IMR-90 (cell line): ENCODE data around the gene POLR1E. TPM values are rescaled to one million over a fixed set of nuclear protein-coding genes. Genes with fewer than 3 reads are reported as not detected.
A peak's percentile ranks its signal among the peaks of the same experiment; 100 is the strongest.

ENCODE experiments used
- ATAC-seq: fragments of 200-7000 bp; cut with Tn5 transposase; 2 replicates; pipeline ENCODE4 v1.9.1; 2020; ENCODE audit warnings: low read depth, mild to moderate bottlenecking, moderate library complexity
- BruUV-seq: library from RNA; stranded (reverse); fragments of 400-500 nt; replicated peaks from 2 replicates; lab custom pipeline; 2021; lab: Mats Ljungman, UMichigan
- CTCF ChIA-PET: fragments of 300-600 bp; formaldehyde crosslinking; extraction: SDS; loops from one replicate; lab custom pipeline; 2021; ENCODE audit warnings: antibody characterized with exemption; lab: Yijun Ruan, JAX
- POLR2A ChIA-PET: fragments of 300-600 bp; sonication (Branson Sonifier 250); formaldehyde crosslinking; loops from one replicate; lab custom pipeline; 2022; ENCODE audit warnings: antibody characterized with exemption; ENCODE audit not compliant: unreplicated experiment; lab: Charles Lee
- DNase-seq: peaks from one replicate; pipeline ENCODE4 v3.0.0; 2013
- H2AFZ ChIP-seq: replicated peaks from 2 replicates; pipeline ENCODE3; 2013; ENCODE audit warnings: low read length, mild to moderate bottlenecking; ENCODE audit not compliant: poor library complexity
- H2AK5ac ChIP-seq: 2 replicates; pipeline ENCODE4 v1.6.1; 2013; ENCODE audit warnings: low read depth, low read length, inconsistent platforms
- H2AK9ac ChIP-seq: replicated peaks from 2 replicates; pipeline ENCODE3; 2013; ENCODE audit warnings: mild to moderate bottlenecking, low read depth, low read length, moderate library complexity; ENCODE audit not compliant: poor library complexity
- H2BK120ac ChIP-seq: 2 replicates; pipeline ENCODE4 v1.6.1; 2013; ENCODE audit warnings: low read depth, low read length, inconsistent platforms
- H2BK15ac ChIP-seq: 3 replicates; pipeline ENCODE4 v1.6.1; 2013; ENCODE audit warnings: low read depth, low read length, inconsistent platforms
- H2BK20ac ChIP-seq: 2 replicates; pipeline ENCODE4 v1.6.1; 2013; ENCODE audit warnings: low read depth, mild to moderate bottlenecking, inconsistent platforms, low read length, moderate library complexity
- H2BK5ac ChIP-seq: 2 replicates; pipeline ENCODE4 v1.6.1; 2013; ENCODE audit warnings: mild to moderate bottlenecking, low read depth, low read length, inconsistent platforms; ENCODE audit not compliant: poor library complexity, severe bottlenecking
- H3K14ac ChIP-seq: replicated peaks from 2 replicates; pipeline ENCODE4 v1.6.1; 2013; ENCODE audit warnings: low read depth, low read length, inconsistent platforms
- H3K18ac ChIP-seq: 2 replicates; pipeline ENCODE4 v1.6.1; 2013; ENCODE audit warnings: low read depth, low read length, control low read depth
- H3K23ac ChIP-seq: 2 replicates; pipeline ENCODE4 v1.6.1; 2013; ENCODE audit warnings: low read depth, low read length, inconsistent platforms
- H3K27ac ChIP-seq: 2 replicates; pipeline ENCODE4 v1.5.1; 2013; ENCODE audit warnings: mild to moderate bottlenecking, control low read depth, low read length; ENCODE audit not compliant: insufficient read depth
- H3K27me3 ChIP-seq: 2 replicates; pipeline ENCODE4 v1.6.1; 2013; ENCODE audit warnings: low read length; ENCODE audit not compliant: control insufficient read depth, insufficient read depth
- H3K36me3 ChIP-seq: 2 replicates; pipeline ENCODE4 v1.6.1; 2013; ENCODE audit warnings: low read length, mixed read lengths; ENCODE audit not compliant: control insufficient read depth, insufficient read depth
- H3K4ac ChIP-seq: 2 replicates; pipeline ENCODE4 v1.6.1; 2013; ENCODE audit warnings: low read depth, low read length, inconsistent platforms
- H3K4me1 ChIP-seq: 2 replicates; pipeline ENCODE4 v1.6.1; 2013; ENCODE audit warnings: low read length, mixed read lengths; ENCODE audit not compliant: control insufficient read depth, insufficient read depth
- H3K4me2 ChIP-seq: 2 replicates; pipeline ENCODE4 v1.6.1; 2013; ENCODE audit warnings: low read depth, mild to moderate bottlenecking, control low read depth, low read length, moderate library complexity
- H3K4me3 ChIP-seq: 2 replicates; pipeline ENCODE4 v1.5.1; 2013; ENCODE audit warnings: low read depth, mild to moderate bottlenecking, control low read depth, low read length, moderate library complexity; ENCODE audit not compliant: insufficient read depth
- H3K56ac ChIP-seq: 2 replicates; pipeline ENCODE4 v1.6.1; 2013; ENCODE audit warnings: low read length, inconsistent platforms; ENCODE audit not compliant: insufficient read depth; ENCODE audit errors: extremely low read depth
- H3K79me1 ChIP-seq, 2 experiments: 2 replicates each; pipeline ENCODE4 v1.6.1; 2013; ENCODE audit warnings: low read length in 2 of 2, inconsistent platforms in 1 of 2, low read depth in 1 of 2
- H3K9ac ChIP-seq: 2 replicates; pipeline ENCODE4 v1.6.1; 2013; ENCODE audit warnings: low read depth, low read length, control low read depth
- H3K9me1 ChIP-seq: 2 replicates; pipeline ENCODE4 v1.6.1; 2013; ENCODE audit warnings: low read length, inconsistent platforms; ENCODE audit not compliant: insufficient read depth
- H3K9me3 ChIP-seq: 2 replicates; pipeline ENCODE4 v1.6.1; 2013; ENCODE audit warnings: low read length; ENCODE audit not compliant: control insufficient read depth, insufficient read depth
- H4K20me1 ChIP-seq: 2 replicates; pipeline ENCODE4 v1.6.1; 2013; ENCODE audit warnings: low read length, inconsistent platforms; ENCODE audit not compliant: insufficient read depth
- H4K5ac ChIP-seq: 2 replicates; pipeline ENCODE4 v1.6.1; 2013; ENCODE audit warnings: mild to moderate bottlenecking, low read depth, low read length, control low read depth
- H4K8ac ChIP-seq, 2 experiments: 2 replicates each; pipeline ENCODE4 v1.6.1; 2013; ENCODE audit warnings: low read depth in 2 of 2, low read length in 2 of 2, control low read depth in 1 of 2, inconsistent platforms in 1 of 2
- H4K91ac ChIP-seq: 2 replicates; pipeline ENCODE4 v1.6.1; 2013; ENCODE audit warnings: low read depth, low read length, inconsistent platforms; ENCODE audit not compliant: insufficient read depth
- CEBPB ChIP-seq: IDR thresholded peaks from 2 replicates; pipeline ENCODE4 v1.6.1; 2012; ENCODE audit warnings: low read depth, low read length, improper control_type of control experiment
- CTCF ChIP-seq: conservative IDR thresholded peaks from 2 replicates; pipeline ENCODE4 v1.5.1; 2012; ENCODE audit warnings: mild to moderate bottlenecking, low read depth, low read length, improper control_type of control experiment
- ELK1 ChIP-seq: fragments of 150-350 bp; IDR thresholded peaks from 2 replicates; pipeline ENCODE4 v1.6.1; 2016; ENCODE audit warnings: low read depth, mild to moderate bottlenecking, low read length, moderate library complexity, borderline replicate concordance
- MAFK ChIP-seq: IDR thresholded peaks from 2 replicates; pipeline ENCODE4 v1.6.1; 2012; ENCODE audit warnings: low read depth, low read length, improper control_type of control experiment
- MAZ ChIP-seq: IDR thresholded peaks from 2 replicates; pipeline ENCODE4 v1.6.1; 2012; ENCODE audit warnings: low read depth, mild to moderate bottlenecking, low read length, improper control_type of control experiment, moderate library complexity, borderline replicate concordance
- MXI1 ChIP-seq: IDR thresholded peaks from 2 replicates; pipeline ENCODE4 v1.6.1; 2012; ENCODE audit warnings: low read depth, mild to moderate bottlenecking, low read length, moderate library complexity, borderline replicate concordance
- NFE2L2 ChIP-seq: fragments of 150-350 bp; IDR thresholded peaks from 2 replicates; pipeline ENCODE4 v1.6.1; 2016; ENCODE audit warnings: low read depth, mild to moderate bottlenecking, low read length
- RAD21 ChIP-seq: IDR thresholded peaks from 2 replicates; pipeline ENCODE4 v1.6.1; 2012; ENCODE audit warnings: low read length, improper control_type of control experiment
- RCOR1 ChIP-seq: IDR thresholded peaks from 2 replicates; pipeline ENCODE4 v1.6.1; 2012; ENCODE audit warnings: mild to moderate bottlenecking, low read length, improper control_type of control experiment; ENCODE audit not compliant: insufficient replicate concordance
- USF2 ChIP-seq: fragments of 150-350 bp; IDR thresholded peaks from 2 replicates; pipeline ENCODE4 v1.6.1; 2017; ENCODE audit warnings: mild to moderate bottlenecking, antibody characterized with exemption, low read length, low read depth
- WGBS, 2 experiments: methylation state at CpG; one replicate each; pipeline versions ENCODE4 v1.1.5 to v1.1.7; 2013; ENCODE audit warnings: missing lambda C conversion rate in 2 of 2; ENCODE audit not compliant: insufficient read length in 1 of 2; ENCODE audit errors: extremely low coverage in 2 of 2; 5-methylcytosine and 5-hydroxymethylcytosine counted together
- dilution Hi-C: fragments of 300-500 bp; cut with HindIII; formaldehyde crosslinking; loops from one replicate; pipeline ENCODE4 v1.14.3; 2018; ENCODE audit warnings: low sequenced_read_pairs; ENCODE audit not compliant: unreplicated experiment
- in situ Hi-C: fragments of 300-500 bp; cut with MboI; formaldehyde crosslinking; loops from 3 replicates; pipeline ENCODE4 v1.14.3; 2019; ENCODE audit warnings: low sequenced_read_pairs, inconsistent platforms, mixed read lengths
- intact Hi-C: fragments of 100-400 bp; cut with micrococcal nuclease; formaldehyde crosslinking; loops from 2 replicates; pipeline ENCODE4 v1.10.0; 2022
- polyA plus RNA-seq, 3 experiments: library from polyadenylated mRNA; depleted of rRNA; stranded (reverse); fragments of >200 nt; gene quantifications; 2 replicates each; pipeline ENCODE4 v1.2.3, GENCODE V29; 2012; ENCODE audit warnings: low replicate concordance in 1 of 3
- total RNA-seq: library from RNA; depleted of rRNA; stranded (reverse); fragments of >200 nt; gene quantifications from 2 replicates; pipeline ENCODE4 v1.2.3, GENCODE V29; 2012

The POLR1E gene
- total and polyA plus RNA-seq, 2 of the 4 experiments (the other 2 are of a cell fraction) = 48.0 to 71.9 TPM

GRCh38 chr9:37499297-37499696 is 13.5 kb downstream of the POLR1E start:
- WGBS, 2 experiments = 100% methylated on average over 2 of the region's 6 CpGs; no CpG with 5 or more reads in 1 of the 2 experiments
- Histone ChIP-seq H2BK120ac (no peak overlapping the region), H2AK9ac (no peak overlapping the region), H4K91ac (no peak overlapping the region), H3K27me3 (no peaks in the 10 kb centered on the region), H2AK5ac (no peak overlapping the region), H3K9me3 (no peaks in the 10 kb centered on the region), H3K9me1 (no peaks in the 10 kb centered on the region), H3K4me1 (no peaks in the 10 kb centered on the region), H3K4me3 (no peak overlapping the region), H3K23ac (no peak overlapping the region), H3K14ac (no peak overlapping the region), H3K79me1 (peaks cover 8 to 9% of the 10 kb centered on the region in 2 experiments; a peak in 3 of 4 replicates), H2AFZ (no peak overlapping the region), H3K36me3 (peaks cover 70% of the 10 kb centered on the region), H2BK5ac (no peak overlapping the region), H3K18ac (no peak overlapping the region), H4K20me1 (no peaks in the 10 kb centered on the region; the same call in 1 of the 2 replicates), H3K9ac (no peak overlapping the region), H2BK15ac (no peak overlapping the region), H3K27ac (no peak overlapping the region), H4K8ac (no peak overlapping the region), H2BK20ac (no peak overlapping the region), H4K5ac (no peak overlapping the region), H3K56ac (no peak overlapping the region), H3K4me2 (no peak overlapping the region), H3K4ac (no peak overlapping the region)
- peak; percentile 88 for TF ChIP-seq NFE2L2
- TF ChIP-seq MAZ = no peak
- no peak for TF ChIP-seq RAD21
- no peak for TF ChIP-seq USF2
- TF ChIP-seq ELK1 = no peak
- TF ChIP-seq CEBPB = no peak
- TF ChIP-seq RCOR1 = no peak
- no peak for TF ChIP-seq CTCF
- TF ChIP-seq MAFK = peak; percentile 74
- no peak for TF ChIP-seq MXI1
- CTCF ChIA-PET = no interaction called here
- dilution Hi-C loops = no loop called here
- intact Hi-C loops = no loop called here
- POLR2A ChIA-PET = no interaction called here
- no TSS peak for BruUV-seq
- ATAC-seq (no peak), DNase-seq (no peak)
- in situ Hi-C loops = loop anchor here (25.0 kb wide), 2 partner anchors 563 to 863 kb away; partner anchors contain the start of gene SHB
